Right lung (tissue), 5 donors: Measurements from ENCODE around the gene RSPH9. TPM values are rescaled to one million over a fixed set of nuclear protein-coding genes. Genes with fewer than 3 reads are reported as not detected.

ENCODE experiments used
- DNase-seq, 2 donors: peaks; one replicate each; pipeline ENCODE4 v3.0.0-alpha.2; 2013
- polyA plus RNA-seq, 5 donors: library from polyadenylated mRNA; unstranded; fragments of 120-200 nt; gene quantifications; one replicate each; pipeline versions ENCODE4 v1.2.1 to v1.2.3, GENCODE V29; 2013; ENCODE audit warnings: inconsistent platforms in 1 of 5, low replicate concordance in 1 of 5; ENCODE audit not compliant: insufficient read length in 5 of 5, insufficient read depth in 1 of 5

The RSPH9 gene
- polyA plus RNA-seq, 5 donors: 2.3 to 4.9 (median 3.6) TPM

GRCh38 chr6:43707767-43708166 lies 62.9 kb downstream of the RSPH9 start:
- DNase-seq: no peak

DNA sequence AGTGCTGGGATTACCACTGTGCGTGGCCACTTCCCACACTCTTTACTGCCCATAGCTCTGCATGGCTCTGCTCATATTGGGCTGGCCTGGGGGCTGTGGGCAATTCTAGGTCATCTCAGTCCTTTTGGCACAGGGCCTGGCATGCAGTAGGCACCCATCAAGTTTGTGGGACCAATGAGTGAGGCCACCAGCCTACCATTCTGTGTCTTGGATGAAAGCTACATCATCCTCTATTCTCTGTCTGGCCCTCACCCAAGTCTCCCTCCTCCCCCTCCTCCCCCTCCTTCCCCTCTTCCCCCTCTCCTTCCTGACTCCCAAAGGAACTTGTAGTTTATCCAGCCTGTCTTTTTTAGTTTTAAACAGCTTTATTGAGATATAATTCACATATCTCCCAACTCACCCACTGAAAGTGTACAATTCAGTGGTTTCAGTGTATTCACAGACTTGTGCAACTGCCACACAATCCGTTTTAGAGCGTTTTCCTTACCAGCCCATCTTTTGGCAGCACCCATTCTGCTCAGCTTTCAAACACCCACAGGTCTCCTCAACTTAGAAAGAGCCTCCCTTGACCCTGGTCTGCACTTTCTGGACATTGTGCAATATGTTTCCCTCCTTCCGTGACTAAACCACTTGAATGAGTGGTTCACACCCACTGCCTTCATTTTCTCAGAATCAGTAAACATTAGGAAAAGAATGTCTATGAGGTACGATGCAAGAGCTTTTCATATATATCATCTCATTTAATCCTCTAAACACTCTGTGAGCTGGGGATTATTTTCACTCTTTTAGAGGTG lies 64.2 kb downstream of the RSPH9 start:
- peak in 1 of 2 donors; percentile 51 for DNase-seq

GRCh38 chr6:43709654-43710303 lies 64.9 kb downstream of the RSPH9 start:
- DNase-seq: no peak

- no peak for DNase-seq
These were observed 65.7 kb downstream of the RSPH9 start for GRCh38 chr6:43710576-43710975.

GRCh38 chr6:43712579-43712978 lies 67.7 kb downstream of the RSPH9 start:
- no peak for DNase-seq

- no peak for DNase-seq
These were observed 68.9 kb downstream of the RSPH9 start for GRCh38 chr6:43713643-43714310.

DNA sequence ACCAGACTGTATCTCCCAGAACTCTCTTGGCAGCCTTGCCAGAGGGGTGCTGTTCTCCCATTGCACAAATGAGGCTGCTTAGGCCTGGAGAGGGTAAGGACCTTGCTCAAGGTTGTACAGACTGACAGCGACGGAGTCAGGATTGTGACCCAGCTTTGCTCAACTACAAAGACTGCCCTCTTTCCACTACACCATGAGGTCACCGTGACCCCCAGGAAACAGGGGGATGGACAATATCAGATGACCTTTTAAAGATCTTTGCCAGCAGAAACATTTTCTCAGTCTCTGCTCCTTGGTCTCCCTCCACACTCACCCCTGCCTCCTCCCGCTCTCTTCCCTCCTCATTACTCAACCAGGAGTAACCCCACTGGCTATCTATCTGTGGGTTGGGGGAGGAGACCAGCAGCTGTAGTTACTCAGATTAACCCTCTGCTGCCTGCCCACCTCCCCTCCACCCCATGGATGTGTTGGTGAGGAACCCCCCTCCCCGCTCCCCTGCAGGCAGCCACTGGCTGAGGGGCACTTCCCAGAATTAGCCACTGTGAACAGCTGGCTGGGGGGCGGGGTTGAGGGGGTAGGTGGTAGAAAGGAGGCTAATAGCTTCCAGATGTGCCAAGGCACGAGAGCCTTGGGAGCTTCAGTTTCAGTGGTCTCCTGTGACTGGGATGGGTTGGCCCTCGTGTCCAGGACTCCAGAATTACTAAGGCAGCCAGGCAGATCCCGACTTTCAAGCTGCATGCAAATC lies 69.6 kb downstream of the RSPH9 start:
- peak in 1 of 2 donors; percentile 67 for DNase-seq

DNA sequence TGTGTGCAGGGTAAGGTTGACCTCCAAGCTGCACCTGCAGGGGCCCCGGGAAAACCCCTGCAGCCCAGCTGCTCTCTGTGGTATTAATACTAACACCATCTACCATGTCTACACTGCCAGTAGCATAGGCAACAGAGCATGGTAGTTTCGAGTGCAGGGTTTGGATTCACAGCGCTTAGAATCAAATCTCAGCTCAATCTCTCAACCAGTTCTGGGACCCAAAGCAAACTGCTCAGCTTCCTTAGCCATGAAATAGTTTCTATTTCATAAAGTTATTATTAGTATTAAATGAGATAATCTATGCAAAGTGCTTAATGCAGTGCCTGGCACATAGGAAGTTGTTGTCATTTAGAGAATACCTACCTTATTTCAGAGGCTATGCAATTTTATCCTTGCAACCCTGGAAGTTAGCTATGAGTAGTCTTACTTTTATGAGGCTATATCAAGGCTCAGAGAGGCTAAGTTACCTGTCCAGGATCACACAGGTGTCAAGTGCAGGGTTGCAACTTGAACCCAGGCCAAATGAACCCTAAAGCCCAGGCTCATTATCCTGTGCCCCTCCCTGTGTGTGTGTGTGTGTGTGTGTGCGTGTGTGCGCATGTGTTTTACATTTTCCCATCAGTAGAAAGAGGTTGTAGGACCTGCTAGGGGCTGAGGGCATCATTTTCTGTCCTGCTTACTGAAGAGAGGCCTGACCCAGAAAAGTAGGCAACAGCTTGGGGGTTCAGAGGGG lies 70.4 kb downstream of the RSPH9 start:
- no peak for DNase-seq

DNA sequence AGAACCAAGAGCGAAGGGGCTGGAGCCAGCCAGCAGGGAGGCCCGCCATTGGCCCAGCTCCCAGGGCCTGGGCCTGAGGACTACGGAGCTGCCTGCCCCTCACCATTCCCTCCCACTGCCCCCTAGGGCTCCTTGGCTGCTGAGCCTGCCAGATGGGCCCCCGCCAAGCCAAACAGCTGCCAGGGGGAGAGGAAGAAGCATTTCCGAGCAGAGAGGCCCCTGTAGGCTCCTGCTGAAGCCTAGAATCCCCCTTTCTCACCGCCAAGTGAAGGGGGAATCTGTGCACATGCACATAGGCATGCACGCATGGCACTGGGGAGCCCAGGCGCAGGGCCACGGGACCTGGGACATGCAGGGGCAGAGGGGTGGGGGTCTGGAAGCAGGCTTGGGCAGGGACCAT lies 71.3 kb downstream of the RSPH9 start:
- DNase-seq: peak; percentile 93 to 94

DNA sequence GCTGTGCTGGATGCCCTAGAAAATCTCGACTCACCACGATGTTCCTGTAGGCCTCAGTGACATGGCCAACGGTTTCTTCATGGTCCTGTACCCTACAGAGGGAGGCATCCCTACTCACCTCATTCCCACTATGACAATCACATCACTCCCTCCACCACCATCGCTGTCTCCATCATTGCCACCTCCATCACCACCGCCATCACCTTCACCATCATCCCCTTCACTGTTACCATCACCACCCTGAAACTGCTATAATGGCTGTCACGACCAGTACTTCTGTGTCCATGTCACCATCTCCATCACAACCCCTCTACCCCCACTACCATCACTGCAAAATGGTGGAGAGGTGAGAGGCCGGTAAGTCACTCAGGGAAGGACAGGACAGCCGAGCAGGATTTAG lies 72.6 kb downstream of the RSPH9 start:
- no peak for DNase-seq

DNA sequence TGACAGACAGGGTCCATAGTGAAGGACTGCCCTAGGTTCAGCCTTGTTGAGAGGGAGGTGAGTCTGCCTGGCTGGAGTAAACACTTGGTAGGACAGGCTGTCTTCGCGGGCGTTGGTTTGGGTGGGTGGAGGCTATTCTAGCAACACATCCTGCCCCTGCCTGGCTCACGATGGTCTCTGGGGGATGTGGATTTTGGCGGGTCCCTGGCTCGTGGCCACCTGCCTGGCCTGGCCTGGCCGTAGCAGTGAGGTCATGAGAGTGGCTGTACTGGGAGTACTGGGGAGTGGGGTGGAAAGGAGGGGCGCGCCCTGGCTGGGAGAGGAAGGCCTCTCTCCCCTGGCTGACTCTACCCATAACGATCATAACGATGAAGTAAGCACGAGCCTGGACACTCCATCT lies 73.0 kb downstream of the RSPH9 start:
- no peak for DNase-seq

DNA sequence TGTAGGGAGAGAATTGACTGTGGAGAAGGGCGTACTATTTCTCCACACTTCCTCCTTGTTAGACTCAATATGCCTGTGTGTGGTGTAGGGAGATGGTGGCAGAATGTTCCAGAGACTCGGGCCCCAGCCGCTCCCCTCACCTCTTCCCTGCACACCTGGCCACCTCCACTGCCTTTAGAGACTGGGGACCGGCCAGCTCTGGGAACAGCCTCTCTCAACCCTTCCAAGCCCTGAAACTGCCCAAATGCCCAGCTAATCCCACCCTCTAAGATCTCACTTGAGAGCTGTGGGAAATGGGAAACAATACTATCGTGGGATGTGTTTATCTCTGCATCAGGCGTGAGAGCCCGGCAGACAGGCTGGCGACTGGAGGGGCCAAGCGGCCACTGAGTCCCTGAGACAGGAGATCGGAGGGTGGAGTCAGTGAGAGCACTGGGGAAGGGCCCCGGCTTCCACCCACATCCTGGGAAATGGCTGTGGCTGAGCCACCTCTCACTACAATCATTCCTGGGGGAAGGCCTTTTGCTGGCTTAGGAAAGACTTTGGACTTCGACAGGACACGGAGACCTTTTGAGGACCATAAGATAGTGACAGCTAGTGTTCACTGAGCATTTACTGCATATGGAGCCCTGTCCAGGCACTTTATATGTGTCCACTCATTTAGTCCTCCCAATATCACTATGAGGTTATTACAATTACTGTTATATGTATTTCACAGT lies 73.7 kb downstream of the RSPH9 start:
- DNase-seq: no peak

GRCh38 chr6:43719511-43719910 lies 74.7 kb downstream of the RSPH9 start:
- no peak for DNase-seq

DNA sequence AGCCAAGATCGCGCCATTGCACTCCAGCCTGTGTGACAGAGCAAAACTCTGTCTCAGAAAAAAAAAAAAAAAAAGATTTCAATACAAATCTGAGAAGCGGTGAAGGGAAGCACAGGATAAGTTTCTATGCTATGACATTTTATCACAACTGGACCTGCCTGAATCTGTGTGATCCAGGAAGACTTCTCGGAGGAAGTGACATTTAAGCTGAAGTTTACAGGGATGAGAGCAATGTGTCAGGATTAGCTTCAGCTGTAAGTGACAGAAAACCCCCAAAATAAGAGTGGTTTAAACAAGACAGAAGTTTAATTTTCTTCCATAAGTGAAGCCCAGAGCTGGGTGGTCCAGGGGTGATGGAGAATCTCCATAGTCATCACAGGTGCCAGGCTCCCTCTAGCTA lies 76.2 kb downstream of the RSPH9 start:
- no peak for DNase-seq

Other genes starting within 250 kb of the RSPH9 start
- 10 to 100 TPM; 19.7 to 29.2 (median 25.5) TPM for gene ABCC10, start 217.5 kb upstream of the RSPH9 start, polyA plus RNA-seq
- gene DLK2, start 189.5 kb upstream of the RSPH9 start, polyA plus RNA-seq: 1 to 10 TPM; 1.2 to 2.6 (median 1.8) TPM
- gene TJAP1, start 167.5 kb upstream of the RSPH9 start, polyA plus RNA-seq: 10 to 100 TPM; 32.6 to 45.4 (median 42.9) TPM
- gene LRRC73, start 134.7 kb upstream of the RSPH9 start, polyA plus RNA-seq: 1 to 10 TPM in 1 of 5 donors, under 1 TPM in 4; 0.20 to 1.0 (median 0.58) TPM
- 100 to 1,000 TPM; 120 to 150 (median 135) TPM for gene YIPF3, start 128.1 kb upstream of the RSPH9 start, polyA plus RNA-seq
- gene POLR1C, start 127.9 kb upstream of the RSPH9 start, polyA plus RNA-seq: 10 to 100 TPM; 33.8 to 37.9 (median 37.0) TPM
- gene XPO5, start 69.0 kb upstream of the RSPH9 start, polyA plus RNA-seq: 10 to 100 TPM; 35.9 to 43.0 (median 40.6) TPM
- gene POLH, start 68.9 kb upstream of the RSPH9 start, polyA plus RNA-seq: 10 to 100 TPM; 16.0 to 29.0 (median 22.4) TPM
- 10 to 100 TPM; 61.2 to 70.9 (median 61.7) TPM for gene GTPBP2, start 15.8 kb upstream of the RSPH9 start, polyA plus RNA-seq
- gene MAD2L1BP, start 9.2 kb upstream of the RSPH9 start, polyA plus RNA-seq: 10 to 100 TPM; 22.7 to 28.3 (median 25.9) TPM
- 10 to 100 TPM; 39.0 to 49.7 (median 42.9) TPM for gene MRPS18A, start 42.8 kb downstream of the RSPH9 start, polyA plus RNA-seq
- 100 to 1,000 TPM; 215 to 361 (median 293) TPM for gene VEGFA, start 125.2 kb downstream of the RSPH9 start, polyA plus RNA-seq